GM19455 (cell line): ENCODE data around the gene ABHD15.

ENCODE experiments used
- ATAC-seq: cut with Tn5 transposase; IDR thresholded peaks from one replicate; pipeline ENCODE4 v1.9.1; 2021; ENCODE audit not compliant: unreplicated experiment

ABHD15 gene, protein sequence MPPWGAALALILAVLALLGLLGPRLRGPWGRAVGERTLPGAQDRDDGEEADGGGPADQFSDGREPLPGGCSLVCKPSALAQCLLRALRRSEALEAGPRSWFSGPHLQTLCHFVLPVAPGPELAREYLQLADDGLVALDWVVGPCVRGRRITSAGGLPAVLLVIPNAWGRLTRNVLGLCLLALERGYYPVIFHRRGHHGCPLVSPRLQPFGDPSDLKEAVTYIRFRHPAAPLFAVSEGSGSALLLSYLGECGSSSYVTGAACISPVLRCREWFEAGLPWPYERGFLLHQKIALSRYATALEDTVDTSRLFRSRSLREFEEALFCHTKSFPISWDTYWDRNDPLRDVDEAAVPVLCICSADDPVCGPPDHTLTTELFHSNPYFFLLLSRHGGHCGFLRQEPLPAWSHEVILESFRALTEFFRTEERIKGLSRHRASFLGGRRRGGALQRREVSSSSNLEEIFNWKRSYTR

GRCh38 chr17:29566473-29567303 lies at the start of gene ABHD15:
ABHD15 (minus strand) TSS chr17:29567037; CDS start chr17:29566966, 71 bp downstream.
- ATAC-seq: peak; percentile 29

GRCh38 chr17:29615492-29616299 lies 48.9 kb upstream of the ABHD15 start:
- peak; percentile 58 for ATAC-seq

DNA sequence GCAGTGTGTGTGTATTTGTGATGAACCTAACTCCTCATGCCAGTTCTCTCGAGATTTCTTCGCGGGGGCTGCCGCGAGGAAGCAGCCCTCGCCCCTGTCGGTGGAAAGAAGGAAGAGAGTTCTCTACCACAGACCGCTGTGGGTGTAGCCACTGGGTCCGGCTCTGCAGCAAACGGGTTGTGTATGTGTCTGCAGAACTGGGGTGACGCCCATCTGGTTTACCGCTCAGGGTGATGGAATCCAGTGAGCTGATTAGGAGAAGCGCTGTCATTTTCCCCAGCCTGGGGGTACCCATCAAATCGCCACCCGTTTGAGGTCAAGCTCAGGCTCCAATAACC lies 48.2 kb upstream of the ABHD15 start:
- no peak for ATAC-seq

GRCh38 chr17:29614349-29615047 lies 47.7 kb upstream of the ABHD15 start:
- no peak for ATAC-seq

GRCh38 chr17:29613856-29614255 lies 47.0 kb upstream of the ABHD15 start:
- no peak for ATAC-seq

DNA sequence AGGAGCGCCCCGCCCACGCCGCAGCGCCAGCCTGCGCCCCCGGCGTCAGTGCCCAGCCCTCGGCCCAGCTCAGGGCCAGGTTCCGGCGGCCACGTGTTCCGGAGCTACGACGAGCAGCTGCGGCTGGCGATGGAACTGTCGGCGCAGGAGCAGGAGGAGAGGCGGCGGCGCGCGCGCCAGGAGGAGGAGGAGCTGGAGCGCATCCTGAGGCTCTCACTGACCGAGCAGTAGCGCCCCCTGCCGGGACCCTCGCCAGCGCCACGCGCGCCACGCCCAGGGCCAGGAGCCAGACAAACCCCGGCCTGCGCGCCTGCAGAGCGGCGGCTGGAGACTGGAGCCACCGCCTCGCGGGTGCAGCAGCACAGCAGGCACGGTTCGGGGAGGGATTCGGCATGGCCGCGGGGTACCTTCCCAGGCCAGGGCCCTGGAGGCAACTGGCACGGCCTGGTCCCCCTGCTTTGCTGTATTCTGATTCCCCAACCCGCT lies 46.6 kb upstream of the ABHD15 start:
- ATAC-seq: no peak

DNA sequence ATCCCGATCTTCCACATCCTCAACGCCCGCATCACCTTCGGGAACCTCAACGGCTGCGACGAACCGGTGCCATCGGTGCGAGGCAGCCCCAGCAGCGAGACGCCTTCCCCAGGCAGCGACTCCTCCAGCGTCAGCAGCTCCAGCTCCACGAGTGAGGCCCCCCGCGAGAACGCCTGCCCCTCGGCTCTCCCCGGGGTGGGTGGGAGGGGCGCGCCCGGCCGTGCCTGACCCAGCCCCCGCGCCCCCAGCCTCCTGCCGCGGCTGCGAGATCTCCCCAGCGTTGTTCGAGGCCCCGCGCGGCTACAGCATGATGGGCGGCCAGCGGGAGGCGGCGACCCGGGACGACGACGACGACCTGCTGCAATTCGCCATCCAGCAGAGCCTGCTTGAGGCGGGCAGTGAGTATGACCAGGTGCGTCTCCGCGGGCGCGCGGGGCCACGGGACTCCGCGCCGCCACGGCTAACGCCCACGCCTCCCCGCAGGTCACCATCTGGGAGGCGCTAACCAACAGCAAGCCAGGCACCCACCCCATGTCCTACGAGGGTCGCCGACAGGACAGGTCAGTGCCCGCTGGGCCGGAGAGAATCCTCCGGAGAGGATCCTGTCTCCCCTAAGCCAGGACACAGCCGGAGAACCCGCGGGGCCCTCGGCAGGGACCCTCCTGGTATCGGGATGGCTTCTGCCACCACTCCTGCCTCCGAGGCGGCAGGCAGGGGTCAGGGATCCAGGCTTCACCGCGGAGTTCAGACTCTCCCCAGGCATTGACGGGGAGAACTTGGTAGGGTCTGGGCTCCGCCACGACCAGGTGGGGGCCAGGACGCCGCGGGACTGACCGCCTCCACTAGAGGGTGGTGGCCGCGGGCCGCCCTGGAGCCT lies 45.8 kb upstream of the ABHD15 start:
- no peak for ATAC-seq

DNA sequence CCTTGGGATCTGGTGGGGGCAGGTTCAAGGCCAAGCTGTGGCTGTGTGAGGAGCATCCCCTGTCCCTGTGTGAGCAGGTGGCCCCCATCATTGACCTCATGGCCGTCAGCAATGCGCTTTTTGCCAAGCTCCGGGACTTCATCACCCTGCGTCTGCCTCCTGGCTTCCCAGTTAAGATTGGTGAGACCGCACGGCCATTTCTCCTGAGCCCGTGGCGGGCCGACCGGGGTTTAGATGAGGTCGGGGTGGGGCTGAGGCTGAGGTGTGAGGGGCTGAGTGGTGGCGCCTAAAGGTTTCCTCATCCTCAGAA lies 45.2 kb upstream of the ABHD15 start:
- ATAC-seq: no peak

DNA sequence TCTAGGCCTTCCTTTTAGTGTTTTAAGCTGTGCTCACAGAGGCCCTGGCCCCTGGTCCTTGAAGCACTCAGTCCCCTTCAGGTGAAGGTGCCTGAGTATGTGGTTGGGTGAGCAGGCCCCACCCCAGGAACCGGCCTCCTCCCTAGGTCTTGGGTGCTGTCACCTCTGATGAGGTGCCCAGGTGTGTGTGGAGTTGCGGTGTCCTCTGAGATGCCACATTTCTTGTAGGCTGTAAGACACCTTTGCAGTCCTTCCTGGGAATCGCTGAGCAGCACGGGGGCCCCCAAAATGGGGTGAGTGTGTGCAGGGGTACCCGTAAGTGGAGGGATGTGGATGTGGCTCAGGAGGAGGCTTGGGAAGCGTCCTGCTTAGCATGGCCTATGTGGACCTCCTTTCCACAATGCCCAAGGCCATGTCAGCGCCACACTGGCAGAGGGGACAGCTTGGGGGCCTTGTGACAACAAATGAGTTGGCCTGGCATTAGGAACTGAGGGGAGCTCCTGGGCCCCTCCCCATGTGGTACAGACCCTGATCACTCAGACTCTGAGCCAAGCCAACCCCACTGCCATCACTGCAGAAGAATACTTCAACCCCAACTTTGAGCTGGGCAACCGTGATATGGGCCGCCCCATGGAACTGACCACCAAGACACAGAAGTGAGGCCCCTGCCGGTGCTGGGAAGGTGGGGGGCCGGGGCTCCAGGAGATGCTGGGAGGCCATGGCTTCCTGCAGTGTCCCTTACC lies 44.7 kb upstream of the ABHD15 start:
- ATAC-seq: no peak

DNA sequence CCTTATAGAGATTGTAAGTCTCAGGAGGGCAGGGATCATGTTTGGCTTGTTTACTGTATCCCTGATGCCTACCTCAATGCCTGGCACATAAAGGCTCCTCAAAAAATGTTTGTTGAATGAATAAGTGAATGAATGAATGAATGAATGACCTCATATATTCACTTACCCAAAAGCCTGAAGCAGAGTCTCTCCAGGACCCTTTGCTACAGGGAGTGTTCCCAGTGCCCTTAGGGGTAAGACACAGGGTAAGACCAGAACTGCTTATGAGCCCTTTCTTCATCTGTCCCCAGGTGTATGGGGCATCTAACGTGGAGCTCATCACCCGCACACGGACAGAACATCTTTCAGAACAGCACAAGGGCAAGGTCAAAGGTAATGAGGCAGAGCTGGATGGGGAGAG lies 43.6 kb upstream of the ABHD15 start:
- no peak for ATAC-seq

- no peak for ATAC-seq
These were observed 42.1 kb upstream of the ABHD15 start for GRCh38 chr17:29608986-29609385.

- no peak for ATAC-seq
These were observed 40.8 kb upstream of the ABHD15 start for GRCh38 chr17:29607557-29608195.

- no peak for ATAC-seq
These were observed 36.4 kb upstream of the ABHD15 start for GRCh38 chr17:29603109-29603674.

DNA sequence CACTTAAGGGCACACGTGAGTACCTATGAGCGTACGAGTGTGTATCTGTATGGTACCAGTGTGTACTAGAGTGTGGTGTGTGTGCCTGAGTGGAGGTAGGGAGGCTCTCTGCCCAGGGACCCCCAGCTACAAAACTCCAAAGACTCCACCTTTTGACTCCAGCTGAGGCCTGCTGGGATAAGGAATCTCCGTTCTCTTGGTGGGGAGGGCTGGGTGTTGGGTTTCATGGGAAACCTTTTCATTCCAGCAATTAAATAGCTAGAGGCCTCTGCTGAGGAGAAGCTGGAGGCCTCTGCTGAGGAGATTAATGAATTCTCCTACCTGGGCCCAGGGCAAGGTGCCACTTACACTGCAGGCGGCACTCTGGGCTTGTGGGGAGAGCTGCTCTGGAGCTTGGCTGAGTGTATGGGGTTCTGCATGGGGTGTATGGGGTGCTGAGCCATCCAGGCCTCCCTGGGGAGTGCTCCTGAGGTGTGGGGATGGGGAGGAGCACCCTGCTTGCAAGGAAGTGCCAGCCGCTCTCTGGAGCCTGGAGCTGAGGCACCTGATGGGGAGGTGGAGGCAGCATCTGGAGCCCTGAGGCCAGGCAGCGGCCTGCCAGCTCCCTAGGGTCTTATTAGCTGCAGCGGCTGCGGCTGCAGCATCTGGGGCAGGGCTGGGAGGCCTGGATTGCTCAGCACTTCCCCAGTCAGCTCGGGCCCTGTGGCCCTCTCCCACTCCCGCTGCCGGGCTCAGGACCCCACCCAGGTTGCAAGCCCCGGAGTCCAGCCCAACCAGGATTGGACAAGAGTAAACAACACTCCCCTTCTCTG lies 30.7 kb upstream of the ABHD15 start:
- no peak for ATAC-seq

DNA sequence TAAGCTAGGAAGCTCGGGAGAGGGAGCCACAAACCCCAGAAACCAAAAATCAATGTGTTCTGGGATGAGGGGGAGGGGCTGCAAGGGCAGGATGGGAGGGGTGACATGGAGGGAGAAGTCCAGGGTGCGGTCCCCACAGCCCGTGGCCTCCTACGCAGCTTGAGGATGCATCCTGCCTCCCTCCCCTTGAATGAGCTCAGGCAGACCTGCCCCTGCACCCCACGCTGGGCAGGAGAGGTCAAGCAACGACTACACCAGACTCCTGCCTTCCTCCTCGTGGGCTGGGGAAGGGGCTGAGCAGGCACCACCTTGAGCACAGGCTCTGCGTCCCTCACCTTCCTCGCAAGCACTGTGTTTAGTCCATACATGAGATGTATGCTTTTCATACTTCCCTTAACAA lies 30.0 kb upstream of the ABHD15 start:
- no peak for ATAC-seq

DNA sequence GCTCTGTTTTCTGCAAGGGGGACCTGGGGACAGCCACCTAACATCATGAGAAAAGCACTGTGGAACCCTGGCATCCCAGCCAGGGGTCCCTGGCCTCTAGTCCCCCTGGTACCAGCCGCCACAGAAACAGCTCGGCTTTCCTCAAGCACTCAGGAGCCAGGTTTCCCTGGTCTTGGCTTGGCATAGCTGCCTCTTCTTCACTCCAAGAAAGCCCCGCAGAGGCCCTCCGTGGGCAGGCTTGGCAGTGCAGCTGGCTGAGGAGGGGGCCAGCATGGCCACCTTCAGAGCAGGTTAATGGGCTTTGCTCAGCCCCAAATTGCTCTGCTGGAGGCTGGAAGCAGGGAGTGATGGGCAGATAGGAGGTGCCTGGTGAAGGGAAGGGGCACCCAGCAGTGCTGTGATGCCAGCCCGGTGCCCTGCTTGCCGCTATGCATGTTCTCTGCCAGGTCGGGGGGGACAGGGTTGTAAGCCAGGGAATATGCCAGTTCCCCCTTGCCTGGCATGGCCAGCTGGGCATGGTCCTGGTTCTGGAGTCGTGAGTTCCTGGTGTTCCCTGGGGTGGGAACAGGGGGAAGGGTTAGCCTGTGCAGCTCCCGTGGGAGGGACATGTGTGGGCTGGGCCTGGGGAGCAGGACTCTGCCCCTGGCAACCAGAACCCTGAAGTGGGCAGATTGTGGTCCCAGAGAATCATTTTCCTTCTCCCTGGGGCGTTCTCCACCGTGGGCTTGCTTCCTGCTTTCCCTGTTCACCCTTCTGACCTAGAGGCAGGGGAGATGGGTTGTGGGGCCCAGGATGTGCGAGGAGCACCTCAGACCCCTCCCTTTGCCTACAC lies 29.3 kb upstream of the ABHD15 start:
- no peak for ATAC-seq
